DMS153 treated with DMSO at 0.1 percent for 48 hours (cell line): Measurements from ENCODE around the gene KCNAB2.

Experiments
- DNase-seq: peaks from one replicate; lab custom pipeline; 2025; ENCODE audit not compliant: unreplicated experiment; lab: John Stamatoyannopoulos, UW

KCNAB2 gene

DNA sequence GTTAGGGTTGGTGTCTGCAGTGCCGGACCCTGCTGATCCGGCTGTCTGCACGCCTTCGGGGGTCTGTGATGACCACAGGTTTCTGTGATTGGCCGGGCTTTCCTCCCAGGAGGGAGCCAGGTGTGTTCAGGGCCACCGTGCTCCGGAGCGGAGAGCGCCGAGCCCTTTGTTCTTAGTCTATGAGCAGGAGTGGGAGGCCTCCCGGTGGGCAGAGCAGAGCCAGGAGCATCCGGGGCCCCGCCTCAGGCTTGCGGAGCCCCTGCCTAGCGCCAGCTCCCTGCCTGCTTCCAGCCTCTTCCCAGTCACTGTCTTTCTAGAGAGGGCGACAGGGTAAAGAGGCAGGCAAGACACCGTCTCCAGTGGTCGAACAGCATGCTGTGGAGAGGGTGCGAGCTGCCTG is 31.8 kb downstream of the KCNAB2 start:
- no peak for DNase-seq

- DNase-seq, result no peak
Observed at GRCh38 chr1:6077919-6078318, 32.2 kb downstream of the KCNAB2 start.

DNA sequence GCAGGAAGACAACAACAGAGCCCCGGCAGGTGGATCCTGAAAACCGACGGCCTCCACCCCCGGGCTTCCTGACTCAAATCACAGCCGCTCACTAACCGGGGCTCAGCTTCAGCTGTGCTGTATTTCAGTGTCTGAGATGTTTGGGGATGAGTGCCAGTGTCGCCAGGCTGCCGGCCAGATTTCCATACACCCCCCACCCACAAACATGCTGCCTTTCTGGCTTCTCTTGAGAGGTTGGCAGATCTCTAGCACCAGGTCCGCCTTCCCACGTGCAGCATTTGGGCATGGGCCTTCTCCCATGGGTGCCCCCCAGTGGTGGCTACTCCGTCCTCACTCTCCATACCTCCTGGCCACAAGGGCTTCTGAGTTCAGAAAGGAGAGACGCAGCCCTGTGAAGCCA is 34.8 kb downstream of the KCNAB2 start:
- no peak for DNase-seq

DNA sequence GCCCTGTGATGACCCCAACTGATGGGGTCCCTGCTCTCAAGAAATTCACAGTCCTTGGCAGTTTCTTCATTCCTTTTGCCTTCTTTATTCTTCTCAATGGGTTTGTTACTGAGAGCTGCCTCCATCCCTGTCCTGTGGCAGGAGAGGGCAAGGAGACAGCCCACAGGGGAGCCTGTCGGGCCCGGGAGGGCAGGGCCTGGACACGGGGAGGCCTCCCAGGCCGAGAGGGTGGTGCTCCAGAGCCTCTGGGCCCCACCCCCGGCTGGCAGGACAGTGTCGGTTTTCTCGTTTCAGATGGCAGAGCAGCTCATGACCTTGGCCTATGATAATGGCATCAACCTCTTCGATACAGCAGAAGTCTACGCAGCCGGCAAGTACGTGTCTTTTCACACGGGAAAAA is 36.2 kb downstream of the KCNAB2 start:
- no peak for DNase-seq

GRCh38 chr1:6082430-6082971 is 36.8 kb downstream of the KCNAB2 start:
- no peak for DNase-seq

GRCh38 chr1:6083385-6083784 is 37.7 kb downstream of the KCNAB2 start:
- no peak for DNase-seq

- DNase-seq, result no peak
Observed at GRCh38 chr1:6083801-6084446, 38.2 kb downstream of the KCNAB2 start.

DNA sequence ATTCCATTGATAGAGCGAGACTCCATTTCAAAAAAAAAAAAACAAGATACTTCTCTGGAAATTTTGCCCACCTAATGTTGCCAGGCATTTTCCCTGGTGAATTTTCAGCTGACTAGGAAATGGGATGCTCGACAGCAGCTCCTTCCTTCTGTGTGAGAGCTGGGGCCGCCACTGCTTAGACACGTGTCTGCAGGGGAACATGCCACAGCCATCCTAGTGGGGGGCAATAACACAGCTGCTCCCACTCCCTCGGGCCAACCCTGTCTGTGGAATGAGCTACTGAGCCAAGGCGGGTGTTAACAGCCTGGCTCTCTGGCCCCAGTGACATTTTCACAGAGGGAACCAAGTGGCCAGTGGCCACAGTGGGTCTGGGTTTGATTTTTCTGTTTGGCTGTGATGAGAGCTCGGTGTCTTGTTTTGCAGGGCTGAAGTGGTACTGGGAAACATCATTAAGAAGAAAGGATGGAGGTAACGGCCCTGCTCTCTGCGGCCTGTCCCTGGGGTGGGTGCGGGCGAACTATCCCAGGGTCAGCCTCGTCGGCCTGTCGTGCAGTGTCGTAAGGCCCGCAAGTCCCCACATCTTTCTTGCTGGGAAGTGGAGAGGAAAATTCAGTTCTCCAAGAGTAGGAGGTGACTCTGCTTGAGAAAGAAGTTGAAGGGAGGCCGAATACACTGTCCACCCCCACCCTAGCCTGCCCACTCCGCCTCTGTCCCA is 39.2 kb downstream of the KCNAB2 start:
- no peak for DNase-seq

- no peak for DNase-seq
Observed at GRCh38 chr1:6085666-6086065, 40.0 kb downstream of the KCNAB2 start.

GRCh38 chr1:6086358-6086757 is 40.7 kb downstream of the KCNAB2 start:
- no peak for DNase-seq

- DNase-seq, result no peak
Observed at GRCh38 chr1:6086762-6087376, 41.2 kb downstream of the KCNAB2 start.

GRCh38 chr1:6087377-6087772 is 41.7 kb downstream of the KCNAB2 start:
- no peak for DNase-seq

DNA sequence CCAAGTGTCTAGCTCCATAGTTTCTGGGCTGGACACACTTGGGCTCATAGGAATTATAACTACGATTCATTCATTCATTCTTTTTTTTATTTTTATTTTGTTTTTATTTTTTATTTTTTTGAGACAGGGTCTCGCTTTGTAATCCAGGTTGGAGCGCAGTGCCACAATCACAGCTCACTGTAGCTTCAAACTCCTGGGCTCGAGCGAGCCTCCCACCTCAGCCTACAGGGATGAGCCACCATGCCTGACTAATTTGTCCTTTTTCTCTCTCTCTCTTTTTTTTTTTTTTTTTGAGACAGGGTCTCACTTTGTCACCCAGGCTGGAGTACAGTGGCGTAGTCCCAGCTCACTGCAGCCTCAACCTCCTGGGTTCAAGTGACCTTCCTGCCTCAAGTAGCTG is 42.3 kb downstream of the KCNAB2 start:
- no peak for DNase-seq

DNA sequence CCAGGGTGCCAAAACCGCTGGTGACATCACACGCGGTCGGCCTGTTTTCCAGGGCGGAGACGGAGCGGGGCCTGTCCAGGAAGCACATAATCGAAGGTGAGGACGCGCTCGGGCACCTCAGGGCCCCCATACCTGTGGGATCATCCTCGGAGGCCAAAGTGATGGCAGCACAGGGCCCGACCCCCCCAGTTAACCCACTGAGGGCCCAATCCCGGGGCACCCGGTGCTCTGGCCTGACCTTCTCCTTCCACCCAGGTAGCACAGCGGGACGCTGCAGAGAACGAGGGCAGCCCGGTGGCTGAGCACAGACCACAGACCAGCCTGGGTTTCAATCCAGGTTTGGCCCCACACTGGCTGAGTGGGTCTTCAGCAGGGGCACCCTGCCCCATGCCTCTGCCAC is 43.3 kb downstream of the KCNAB2 start:
- no peak for DNase-seq

- no peak for DNase-seq
Observed at GRCh38 chr1:6090288-6090687, 44.6 kb downstream of the KCNAB2 start.

DNA sequence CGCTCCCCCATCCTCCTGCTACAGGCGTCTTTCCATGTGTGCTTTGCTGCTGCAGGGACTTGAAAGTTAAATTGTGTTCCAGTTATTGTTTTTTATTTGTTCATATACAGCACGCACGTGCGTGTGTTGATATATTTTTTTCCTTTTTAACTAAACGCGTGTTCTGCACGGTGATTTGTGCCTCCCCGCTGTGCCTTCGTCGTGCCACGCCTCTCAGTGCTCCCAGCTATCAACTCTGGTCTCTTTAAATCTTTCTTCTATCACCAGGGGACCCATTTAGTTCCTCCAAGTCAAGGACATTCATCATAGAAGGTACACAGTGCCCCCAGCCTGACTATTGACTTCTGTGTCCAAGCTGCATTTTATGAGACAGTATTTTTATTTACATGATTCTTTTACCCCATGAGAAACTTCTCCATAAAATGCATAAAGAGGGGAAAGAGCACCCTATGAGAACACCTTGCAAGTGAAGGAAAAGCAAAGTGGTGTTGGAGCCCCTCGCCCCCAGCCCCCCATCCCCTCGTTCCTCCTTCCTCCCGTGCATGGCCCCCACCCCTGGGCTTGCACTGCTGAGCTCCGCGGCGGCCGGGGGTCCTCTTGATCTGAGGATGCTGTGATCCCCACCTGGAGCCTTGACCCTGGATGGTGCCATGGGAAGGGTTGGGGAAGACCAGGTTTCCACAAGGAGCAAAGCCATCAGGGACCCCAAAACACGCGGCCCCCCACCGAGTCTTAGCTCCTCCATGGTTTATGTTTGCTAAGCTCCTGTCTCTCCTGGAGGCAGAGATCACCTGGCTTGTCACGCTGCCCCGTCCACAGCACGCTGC is 45.5 kb downstream of the KCNAB2 start:
- DNase-seq, result no peak

GRCh38 chr1:6091823-6092109 is 46.1 kb downstream of the KCNAB2 start:
- no peak for DNase-seq

DNA sequence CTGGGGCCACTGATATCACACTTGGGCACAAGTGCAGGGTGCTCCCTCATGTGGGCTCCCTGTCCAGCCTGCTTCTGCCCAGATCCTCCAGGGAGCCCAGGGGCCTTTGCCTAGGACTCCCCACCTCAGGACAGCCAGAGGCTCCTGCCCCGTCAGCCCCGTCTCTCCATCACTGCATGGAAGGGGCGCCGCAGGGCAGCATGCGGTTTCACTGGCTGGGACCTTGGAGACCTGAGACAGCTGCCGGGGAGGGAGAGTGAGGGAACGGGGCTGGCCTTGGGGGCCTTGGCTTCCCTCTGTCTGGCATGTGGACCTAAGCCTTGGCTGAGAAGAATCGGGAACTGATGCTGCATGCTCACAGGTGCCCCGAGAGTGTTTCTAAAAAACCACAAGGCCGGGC is 46.5 kb downstream of the KCNAB2 start:
- DNase-seq, result no peak

DNA sequence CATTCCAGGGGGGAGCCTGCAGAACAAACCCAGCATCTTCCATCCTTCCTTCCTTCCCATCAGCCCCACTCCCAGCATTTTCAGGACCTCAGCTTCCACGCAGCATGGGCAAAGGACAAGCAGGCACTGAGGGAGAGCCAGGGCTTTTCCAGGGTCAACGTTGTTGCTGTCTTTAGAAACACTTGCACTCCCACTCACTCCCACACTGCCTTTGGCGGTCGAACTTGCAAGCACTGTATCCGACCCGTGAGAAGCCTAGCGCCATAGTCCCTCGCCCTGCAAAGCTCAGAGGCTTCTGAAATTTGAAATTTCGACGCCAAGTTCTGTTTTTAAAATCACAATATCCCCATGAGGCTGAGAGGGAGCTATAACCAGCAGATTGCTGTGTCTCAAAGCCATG is 47.4 kb downstream of the KCNAB2 start:
- DNase-seq, result no peak

GRCh38 chr1:6093611-6094010 is 47.9 kb downstream of the KCNAB2 start:
- no peak for DNase-seq

DNA sequence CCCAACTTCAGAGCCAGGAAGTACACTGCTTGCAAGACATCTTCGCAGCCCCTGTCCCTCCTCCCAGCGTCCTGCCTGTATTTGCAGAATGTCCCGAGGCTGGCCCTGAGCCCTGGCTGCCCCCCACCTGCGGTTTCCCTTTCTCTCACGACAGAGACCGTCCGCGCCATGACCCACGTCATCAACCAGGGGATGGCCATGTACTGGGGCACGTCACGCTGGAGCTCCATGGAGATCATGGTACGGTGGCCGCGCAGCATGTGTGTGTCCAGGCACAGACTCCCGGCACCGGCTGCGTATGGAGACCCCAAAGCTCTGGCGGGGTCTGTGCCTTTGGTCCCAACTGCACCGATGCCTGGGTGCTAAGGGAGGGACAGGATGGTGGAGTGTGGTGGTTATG is 48.6 kb downstream of the KCNAB2 start:
- DNase-seq, result no peak
